H1 (cell line): Measurements from ENCODE around the gene C16orf95. TPM values are rescaled to one million over a fixed set of nuclear protein-coding genes. Genes with fewer than 3 reads are reported as not detected.

Experiments
- CTCF ChIA-PET: fragments of 300-600 bp; sonication (Branson Sonifier 250); formaldehyde crosslinking; loops from one replicate; lab custom pipeline; 2021; ENCODE audit not compliant: partially characterized antibody; lab: Charles Lee
- POLR2A ChIA-PET: fragments of 300-600 bp; sonication (Branson Sonifier 250); formaldehyde crosslinking; loops from one replicate; lab custom pipeline; 2021; ENCODE audit warnings: inconsistent platforms; ENCODE audit not compliant: partially characterized antibody; lab: Charles Lee
- DNase-seq, 2 experiments: peaks; one replicate each; pipeline versions ENCODE4 v3.0.0 to v3.0.0-alpha.2; 2010 to 2022; ENCODE audit warnings: low spot score in 2 of 2, low read depth in 1 of 2, mixed read lengths in 1 of 2
- FAIRE-seq: peaks from 2 replicates; lab custom pipeline; 2011; peaks lifted over from hg19 to GRCh38; lab: Jason Lieb, UNC
- H2AFZ ChIP-seq: 2 replicates; pipeline ENCODE4 v1.8.1; 2012; ENCODE audit warnings: low read length, inconsistent platforms
- H2AK5ac ChIP-seq: 2 replicates; pipeline ENCODE4 v1.6.1; 2013; ENCODE audit warnings: low read depth, low read length
- H2BK120ac ChIP-seq: replicated peaks from 2 replicates; pipeline ENCODE3; 2013; ENCODE audit warnings: low read depth, low read length, inconsistent platforms
- H2BK12ac ChIP-seq: 2 replicates; pipeline ENCODE4 v1.6.1; 2013; ENCODE audit warnings: low read depth, low read length
- H2BK15ac ChIP-seq: 2 replicates; pipeline ENCODE4 v1.6.1; 2013; ENCODE audit warnings: low read length
- H2BK20ac ChIP-seq: 2 replicates; pipeline ENCODE4 v1.6.1; 2013; ENCODE audit warnings: low read length
- H2BK5ac ChIP-seq: 2 replicates; pipeline ENCODE4 v1.6.1; 2013; ENCODE audit warnings: low read depth, low read length
- H3K14ac ChIP-seq: 2 replicates; pipeline ENCODE4 v1.6.1; 2013; ENCODE audit warnings: inconsistent platforms; ENCODE audit not compliant: insufficient read length
- H3K18ac ChIP-seq: 2 replicates; pipeline ENCODE4 v1.6.1; 2013; ENCODE audit warnings: low read length; ENCODE audit errors: extremely low read depth
- H3K23ac ChIP-seq: 2 replicates; pipeline ENCODE4 v1.6.1; 2013; ENCODE audit warnings: inconsistent platforms; ENCODE audit not compliant: insufficient read length
- H3K23me2 ChIP-seq: 2 replicates; pipeline ENCODE4 v1.6.1; 2013; ENCODE audit warnings: low read depth, low read length
- H3K27ac ChIP-seq: 2 replicates; pipeline ENCODE4 v1.6.1; 2011; ENCODE audit warnings: low read depth, low read length, inconsistent platforms
- H3K27me3 ChIP-seq, 4 experiments: replicated peaks in 1 of 4; 1 replicate in 1 of 4; 2 replicates in 3 of 4; pipeline versions ENCODE4 v1.6.1 to v1.8.1; 2011 to 2013; ENCODE audit warnings: low read length in 3 of 4, mild to moderate bottlenecking in 3 of 4, inconsistent platforms in 2 of 4, mixed read lengths in 2 of 4, moderate library complexity in 1 of 4; ENCODE audit not compliant: control insufficient read depth in 3 of 4, insufficient read depth in 3 of 4; ENCODE audit errors: extremely low read depth in 1 of 4
- H3K36me3 ChIP-seq, 4 experiments: 2 replicates each; pipeline versions ENCODE4 v1.6.1 to v1.8.1; 2011 to 2013; ENCODE audit warnings: mild to moderate bottlenecking in 4 of 4, low read length in 3 of 4, moderate library complexity in 2 of 4, control low read depth in 1 of 4, inconsistent platforms in 1 of 4; ENCODE audit not compliant: insufficient read depth in 4 of 4, control insufficient read depth in 2 of 4
- H3K4ac ChIP-seq: replicated peaks from 2 replicates; pipeline ENCODE3; 2013; ENCODE audit warnings: low read length, low read depth, mixed read lengths, inconsistent platforms; ENCODE audit not compliant: insufficient read length
- H3K4me1 ChIP-seq, 4 experiments: replicated peaks in 1 of 4; 1 replicate in 1 of 4; 2 replicates in 3 of 4; pipeline versions ENCODE4 v1.6.1 to v1.8.1; 2011 to 2013; ENCODE audit warnings: low read length in 3 of 4, inconsistent platforms in 2 of 4, mixed read lengths in 1 of 4; ENCODE audit not compliant: insufficient read depth in 4 of 4, control insufficient read depth in 3 of 4
- H3K4me2 ChIP-seq, 2 experiments: 2 replicates each; pipeline versions ENCODE4 v1.6.1 to v1.8.1; 2011 to 2013; ENCODE audit warnings: low read depth in 2 of 2, low read length in 2 of 2, control low read depth in 1 of 2, inconsistent platforms in 1 of 2, mild to moderate bottlenecking in 1 of 2; ENCODE audit not compliant: insufficient read depth in 1 of 2
- H3K4me3 ChIP-seq, 4 experiments: fragments of 200-600, 300-600 bp in 1 of 4; sonication (generic), shearing (Covaris generic), sonication (Bioruptor Twin) in 1 of 4; 2 replicates each; pipeline versions ENCODE4 v1.5.1 to v1.8.1; 2011 to 2016; ENCODE audit warnings: low read length in 4 of 4, low read depth in 3 of 4, control low read depth in 2 of 4, inconsistent platforms in 2 of 4, mild to moderate bottlenecking in 2 of 4, mixed read lengths in 1 of 4, moderate library complexity in 1 of 4; ENCODE audit not compliant: insufficient read depth in 2 of 4; ENCODE audit errors: extremely low read depth in 1 of 4
- H3K56ac ChIP-seq: replicated peaks from 2 replicates; pipeline ENCODE3; 2013; ENCODE audit warnings: low read depth, mild to moderate bottlenecking, mixed read lengths, low read length, inconsistent platforms; ENCODE audit not compliant: insufficient read length
- H3K79me1 ChIP-seq: 2 replicates; pipeline ENCODE4 v1.6.1; 2013; ENCODE audit warnings: low read depth, low read length, control low read depth
- H3K79me2 ChIP-seq, 2 experiments: 2 replicates each; pipeline versions ENCODE4 v1.6.1 to v1.8.1; 2012 to 2013; ENCODE audit warnings: low read length in 2 of 2, mild to moderate bottlenecking in 2 of 2, inconsistent platforms in 1 of 2; ENCODE audit not compliant: insufficient read depth in 2 of 2, control insufficient read depth in 1 of 2
- H3K9ac ChIP-seq, 4 experiments: replicated peaks in 1 of 4; 1 replicate in 1 of 4; 2 replicates in 3 of 4; pipeline versions ENCODE4 v1.6.1 to v1.8.1; 2011 to 2013; ENCODE audit warnings: low read depth in 3 of 4, low read length in 3 of 4, control low read depth in 2 of 4, mild to moderate bottlenecking in 2 of 4, moderate library complexity in 2 of 4, inconsistent platforms in 1 of 4; ENCODE audit errors: extremely low read depth in 1 of 4
- H3K9me3 ChIP-seq, 2 experiments: 2 replicates each; pipeline versions ENCODE4 v1.6.1 to v1.8.1; 2012 to 2013; ENCODE audit warnings: mild to moderate bottlenecking in 2 of 2, moderate library complexity in 2 of 2, control low read depth in 1 of 2, inconsistent platforms in 1 of 2, low read depth in 1 of 2, low read length in 1 of 2, mixed read lengths in 1 of 2; ENCODE audit not compliant: insufficient read depth in 2 of 2
- H4K20me1 ChIP-seq, 2 experiments: replicated peaks in 1 of 2; 2 replicates each; pipeline versions ENCODE3 to v1.8.1; 2011 to 2013; ENCODE audit warnings: inconsistent platforms in 2 of 2, low read length in 2 of 2, mild to moderate bottlenecking in 1 of 2; ENCODE audit not compliant: insufficient read depth in 2 of 2, control insufficient read depth in 1 of 2
- H4K5ac ChIP-seq: 2 replicates; pipeline ENCODE4 v1.6.1; 2013; ENCODE audit warnings: low read length, low read depth, mixed read lengths, inconsistent platforms; ENCODE audit not compliant: insufficient read length
- H4K8ac ChIP-seq: 2 replicates; pipeline ENCODE4 v1.8.0; 2013; ENCODE audit warnings: mild to moderate bottlenecking, moderate library complexity, low read length, inconsistent platforms; ENCODE audit not compliant: insufficient read depth; ENCODE audit errors: extremely low read depth
- H4K91ac ChIP-seq: replicated peaks from 2 replicates; pipeline ENCODE3; 2013; ENCODE audit warnings: low read length, mixed read lengths, inconsistent platforms; ENCODE audit not compliant: insufficient read length
- CREB1 ChIP-seq: IDR thresholded peaks from 2 replicates; pipeline ENCODE4 v1.6.1; 2012; ENCODE audit warnings: inconsistent platforms
- RAD21 ChIP-seq, 2 experiments: IDR thresholded peaks in 1 of 2; conservative IDR thresholded peaks in 1 of 2; 2 replicates each; pipeline ENCODE4 v1.6.1; 2011; ENCODE audit warnings: low read depth in 2 of 2, low read length in 2 of 2, improper control_type of control experiment in 1 of 2, inconsistent platforms in 1 of 2, mild to moderate bottlenecking in 1 of 2, moderate library complexity in 1 of 2
- TCF12 ChIP-seq: IDR thresholded peaks from 2 replicates; pipeline ENCODE4 v1.6.1; 2011; ENCODE audit warnings: low read depth, mild to moderate bottlenecking, low read length
- WGBS, 2 experiments: shearing (Covaris generic) in 1 of 2; methylation state at CpG; one replicate each; pipeline versions ENCODE4 v1.1.6 to v1.1.7; 2013 to 2015; ENCODE audit warnings: low lambda C conversion rate in 2 of 2, mixed read lengths in 2 of 2, inconsistent platforms in 1 of 2, low coverage in 1 of 2, missing lambda C conversion rate in 1 of 2; ENCODE audit not compliant: insufficient replicate concordance in 2 of 2, insufficient coverage in 1 of 2, insufficient read length in 1 of 2; ENCODE audit errors: extremely low coverage in 1 of 2, missing lambda C conversion rate in 1 of 2; 5-methylcytosine and 5-hydroxymethylcytosine counted together
- polyA plus RNA-seq, 7 experiments: library from polyadenylated mRNA; depleted of rRNA in 3 of 7; stranded (reverse) in 5 of 7; unstranded in 2 of 7; fragments of >200 nt in 5 of 7; fragments of 200-250 nt in 2 of 7; gene quantifications; 1 replicate in 5 of 7; 2 replicates in 1 of 7; 4 replicates in 1 of 7; pipeline versions ENCODE4 v1.2.1 to v1.2.3, GENCODE V29; 2011 to 2013; ENCODE audit warnings: missing spikeins in 2 of 7, mixed read lengths in 2 of 7
- total RNA-seq: library from RNA; stranded (reverse); fragmentation: NEBNext Ultra II Directional; extraction: Animal tissue kit (Norgen Biotek cat#: 25700); gene quantifications from 2 replicates; pipeline ENCODE4 v1.2.1, GENCODE V29; 2021
- TF ChIP-seq, protein P1 (sequence below), 3 experiments: IDR thresholded peaks; 1 replicate in 2 of 3; 2 replicates in 1 of 3; pipeline versions ENCODE4 v1.5.1 to v1.6.1; 2011; ENCODE audit warnings: low read length in 3 of 3, mild to moderate bottlenecking in 3 of 3, inconsistent platforms in 2 of 3, low read depth in 1 of 3, moderate library complexity in 1 of 3; ENCODE audit not compliant: insufficient read depth in 1 of 3; ENCODE audit errors: control extremely low read depth in 1 of 3

The C16orf95 gene
- total and polyA plus RNA-seq, 2 of the 8 experiments (the other 6 are each of a cell fraction or from before 2014, with no cell fraction given): 5.0 to 5.4 TPM

DNA sequence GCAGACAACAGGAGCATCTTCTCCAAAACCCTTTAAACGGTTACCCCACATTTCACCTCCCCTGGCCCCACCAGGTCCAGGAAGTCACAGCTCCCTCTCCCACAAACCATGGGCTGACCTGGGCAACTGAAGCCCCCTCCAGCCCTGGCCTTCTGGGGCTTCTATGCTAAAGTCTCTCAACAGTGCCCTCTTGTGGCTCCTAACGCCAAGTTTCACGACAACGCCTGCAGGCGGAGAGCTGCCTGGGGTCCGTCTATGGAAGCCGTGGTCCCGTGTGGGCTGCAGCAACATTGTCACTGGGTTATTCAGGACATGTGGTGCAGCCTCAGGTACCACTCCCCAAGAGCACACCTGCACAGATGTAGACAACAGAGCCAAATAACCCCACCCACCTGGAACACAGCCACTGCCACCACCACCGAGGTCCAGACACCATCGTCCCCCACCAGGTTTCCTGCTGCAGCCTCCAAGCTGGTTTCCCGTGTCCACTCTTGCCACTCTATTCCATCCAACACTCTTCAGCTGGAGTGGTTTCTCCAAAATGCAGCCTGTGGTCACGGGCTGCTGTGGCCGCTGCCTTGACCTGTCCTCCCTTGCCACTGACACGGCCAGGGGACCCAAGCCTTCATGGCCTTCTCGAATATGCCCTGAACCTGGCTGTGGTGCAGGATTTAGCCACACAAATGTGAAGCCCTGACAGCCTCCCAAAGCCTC lies 19.1 kb downstream of the C16orf95 start:
- H3K27ac ChIP-seq: no peak overlapping the region
- no peak overlapping the region for H3K18ac ChIP-seq
- CTCF ChIA-PET: interaction anchor here (0.6 to 2.0 kb wide), 23 partner anchors 8 to 921 kb away, joined by 3 to 12 read pairs (median 3); no protein-coding TSS in a partner anchor
- no peak overlapping the region for H3K4me2 ChIP-seq
- no peak overlapping the region for H3K23ac ChIP-seq
- POLR2A ChIA-PET: no interaction called here
- H3K9ac ChIP-seq: no peak overlapping the region
- peaks cover 0 to 5% (median 2%) of the 10 kb centered on the region in 4 experiments; a peak in 3 of 7 replicates for H3K4me1 ChIP-seq
- FAIRE-seq (peak; percentile 66), DNase-seq (peak in 1 of 2 experiments; percentile 85)
- H3K4me3 ChIP-seq: no peak overlapping the region
- H4K91ac ChIP-seq: no peak overlapping the region
- H2BK120ac ChIP-seq: no peak overlapping the region
- no peak overlapping the region for H2AK5ac ChIP-seq
- no peak overlapping the region for H3K56ac ChIP-seq
- no peaks in the 10 kb centered on the region for H3K9me3 ChIP-seq
- no peak overlapping the region for H3K4ac ChIP-seq
- H3K14ac ChIP-seq: no peak overlapping the region
- H2BK15ac ChIP-seq: no peak overlapping the region
- peaks cover 0 to 2% of the 10 kb centered on the region in 2 experiments for H4K20me1 ChIP-seq
- peaks cover 4% of the 10 kb centered on the region; the same call in 1 of the 2 replicates for H3K23me2 ChIP-seq
- H3K36me3 ChIP-seq: no peaks in the 10 kb centered on the region
- no peaks in the 10 kb centered on the region; a peak in 1 of 7 replicates for H3K27me3 ChIP-seq
- TF ChIP-seq CREB1 (peak; percentile 39; the same call in 1 of the 2 replicates), RAD21 (IDR thresholded peaks at IDR 0.05 in 1 of 2, conservative IDR thresholded peaks at IDR 0.05 in 1 of 2; ENCODE audit: low read depth in 2 of 2, low read length in 2 of 2) (peak; percentile 55 to 69), TCF12 (no peak)
- TF ChIP-seq, protein P1, sequence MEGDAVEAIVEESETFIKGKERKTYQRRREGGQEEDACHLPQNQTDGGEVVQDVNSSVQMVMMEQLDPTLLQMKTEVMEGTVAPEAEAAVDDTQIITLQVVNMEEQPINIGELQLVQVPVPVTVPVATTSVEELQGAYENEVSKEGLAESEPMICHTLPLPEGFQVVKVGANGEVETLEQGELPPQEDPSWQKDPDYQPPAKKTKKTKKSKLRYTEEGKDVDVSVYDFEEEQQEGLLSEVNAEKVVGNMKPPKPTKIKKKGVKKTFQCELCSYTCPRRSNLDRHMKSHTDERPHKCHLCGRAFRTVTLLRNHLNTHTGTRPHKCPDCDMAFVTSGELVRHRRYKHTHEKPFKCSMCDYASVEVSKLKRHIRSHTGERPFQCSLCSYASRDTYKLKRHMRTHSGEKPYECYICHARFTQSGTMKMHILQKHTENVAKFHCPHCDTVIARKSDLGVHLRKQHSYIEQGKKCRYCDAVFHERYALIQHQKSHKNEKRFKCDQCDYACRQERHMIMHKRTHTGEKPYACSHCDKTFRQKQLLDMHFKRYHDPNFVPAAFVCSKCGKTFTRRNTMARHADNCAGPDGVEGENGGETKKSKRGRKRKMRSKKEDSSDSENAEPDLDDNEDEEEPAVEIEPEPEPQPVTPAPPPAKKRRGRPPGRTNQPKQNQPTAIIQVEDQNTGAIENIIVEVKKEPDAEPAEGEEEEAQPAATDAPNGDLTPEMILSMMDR (IDR thresholded peaks at IDR 0.05; ENCODE audit: control extremely low read depth in 1 of 3, insufficient read depth in 1 of 3, low read depth in 1 of 3, low read length in 3 of 3): peak; percentile 57 to 91 (median 83)
- H2BK12ac ChIP-seq: no peak overlapping the region; the same call in 1 of the 2 replicates
- 75% methylated on average over 15 of the region's 15 CpGs; no CpG with 5 or more reads in 1 of the 2 experiments for WGBS, 2 experiments
- no peak overlapping the region for H4K8ac ChIP-seq
- no peak overlapping the region for H2BK20ac ChIP-seq
- no peaks in the 10 kb centered on the region for H3K79me2 ChIP-seq
- no peak overlapping the region for H4K5ac ChIP-seq
- no peak overlapping the region for H2AFZ ChIP-seq
- H2BK5ac ChIP-seq: no peak overlapping the region
- no peaks in the 10 kb centered on the region for H3K79me1 ChIP-seq
